Endodermal cell (in vitro differentiated cells): Measurements from ENCODE around the gene VAV2. TPM values are rescaled to one million over a fixed set of nuclear protein-coding genes. Genes with fewer than 3 reads are reported as not detected.
A peak's percentile ranks its signal among the peaks of the same experiment; 100 is the strongest.

Experiments used
- DNase-seq: peaks from one replicate; pipeline ENCODE4 v3.0.0-alpha.2; 2017
- H3K27ac ChIP-seq: 2 replicates; pipeline ENCODE4 v1.5.1; 2013; ENCODE audit warnings: mild to moderate bottlenecking, low read depth, low read length, moderate library complexity
- H3K27me3 ChIP-seq: 2 replicates; pipeline ENCODE4 v1.6.1; 2013; ENCODE audit warnings: mild to moderate bottlenecking, low read length, moderate library complexity; ENCODE audit not compliant: insufficient read depth, control insufficient read depth, poor library complexity, severe bottlenecking
- H3K36me3 ChIP-seq: 2 replicates; pipeline ENCODE4 v1.7.0; 2013; ENCODE audit warnings: mild to moderate bottlenecking, low read length, moderate library complexity; ENCODE audit not compliant: control insufficient read depth, insufficient read depth
- H3K4me1 ChIP-seq: one replicate; pipeline ENCODE4 v1.7.0; 2013; ENCODE audit warnings: low read length; ENCODE audit not compliant: control insufficient read depth, insufficient read depth
- H3K4me3 ChIP-seq: 2 replicates; pipeline ENCODE4 v1.5.1; 2013; ENCODE audit warnings: mild to moderate bottlenecking, low read length, moderate library complexity
- H3K9ac ChIP-seq: 2 replicates; pipeline ENCODE4 v1.6.1; 2013; ENCODE audit warnings: mild to moderate bottlenecking, low read length, moderate library complexity; ENCODE audit not compliant: poor library complexity, severe bottlenecking; ENCODE audit errors: extremely low read depth
- H3K9me3 ChIP-seq: 2 replicates; pipeline ENCODE4 v1.6.1; 2013; ENCODE audit warnings: mild to moderate bottlenecking, low read length, moderate library complexity; ENCODE audit not compliant: control insufficient read depth
- H3K27ac Mint-ChIP-seq: 2 replicates; pipeline ENCODE4 v1.8.0; 2020; ENCODE audit warnings: mixed read lengths
- H3K27me3 Mint-ChIP-seq: 2 replicates; pipeline ENCODE4 v1.8.0; 2021; ENCODE audit warnings: mild to moderate bottlenecking, mixed read lengths; ENCODE audit not compliant: insufficient read depth
- H3K36me3 Mint-ChIP-seq: 2 replicates; pipeline ENCODE4 v1.8.0; 2020; ENCODE audit warnings: low read depth, mixed read lengths
- H3K4me1 Mint-ChIP-seq: 2 replicates; pipeline ENCODE4 v1.8.0; 2020; ENCODE audit warnings: mixed read lengths
- H3K4me3 Mint-ChIP-seq: 2 replicates; pipeline ENCODE4 v1.8.0; 2020; ENCODE audit warnings: mild to moderate bottlenecking, moderate library complexity, mixed read lengths
- H3K9me3 Mint-ChIP-seq: 2 replicates; pipeline ENCODE4 v1.8.0; 2020; ENCODE audit warnings: mild to moderate bottlenecking, mixed read lengths
- WGBS, 2 experiments: methylation state at CpG; one replicate each; pipeline versions ENCODE4 v1.1.5 to v1.1.7; 2013; ENCODE audit warnings: missing lambda C conversion rate in 2 of 2, mixed read lengths in 1 of 2; ENCODE audit not compliant: insufficient coverage in 1 of 2, insufficient read length in 1 of 2; 5-methylcytosine and 5-hydroxymethylcytosine counted together
- total RNA-seq, 2 donors: library from RNA; stranded (reverse); fragmentation: NEBNext Ultra II Directional in 1 of 2; extraction: Animal tissue kit (Norgen Biotek cat#: 25700) in 1 of 2; gene quantifications; 2 replicates in 1 of 2; 3 replicates in 1 of 2; pipeline ENCODE4 v1.2.1, GENCODE V29; 2021
- TF ChIP-seq, protein P1 (sequence below): fragments of 200-600 bp; sonication (generic); conservative IDR thresholded peaks from 2 replicates; pipeline ENCODE4 v1.5.0; 2021; ENCODE audit warnings: antibody characterized with exemption, mild to moderate bottlenecking

The VAV2 gene
- total RNA-seq, 2 donors from 2014 or later = 29.8 to 35.9 TPM

GRCh38 chr9:133938086-133938485, 54.0 kb downstream of the VAV2 start:
- no peaks in the 10 kb centered on the region for H3K27me3 Mint-ChIP-seq
- H3K36me3 Mint-ChIP-seq = peaks cover 30% of the 10 kb centered on the region
- no peak overlapping the region for H3K27ac Mint-ChIP-seq

DNA sequence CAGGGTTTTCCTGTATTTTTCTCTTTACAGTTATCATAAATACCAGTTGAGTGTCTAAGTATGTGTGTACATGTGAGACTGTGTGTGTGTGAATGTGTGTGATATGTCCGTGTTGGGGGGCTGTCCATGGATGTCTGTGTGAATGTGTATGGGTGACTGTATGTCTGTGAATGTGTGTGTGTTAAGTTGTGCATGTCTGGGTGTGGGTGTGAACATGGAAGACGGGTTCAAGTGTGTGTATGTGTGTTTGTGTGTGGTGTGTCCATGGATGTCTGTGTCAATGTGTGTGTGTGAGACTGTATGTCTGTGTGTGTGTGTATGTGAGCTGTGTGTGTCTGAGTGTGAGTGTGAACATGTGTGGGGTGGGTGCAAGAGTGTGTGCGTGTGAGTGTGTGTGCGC, 55.0 kb downstream of the VAV2 start:
- Histone ChIP-seq H3K27ac (no peak overlapping the region), H3K27me3 (no peaks in the 10 kb centered on the region), H3K4me1 (no peaks in the 10 kb centered on the region), H3K36me3 (no peaks in the 10 kb centered on the region), H3K9me3 (no peaks in the 10 kb centered on the region), H3K9ac (no peak overlapping the region), H3K4me3 (no peak overlapping the region)
- Mint-ChIP-seq H3K36me3 (peaks cover 31% of the 10 kb centered on the region), H3K4me3 (no peak overlapping the region), H3K27me3 (no peaks in the 10 kb centered on the region), H3K27ac (no peak overlapping the region), H3K9me3 (no peaks in the 10 kb centered on the region), H3K4me1 (peaks cover 6% of the 10 kb centered on the region)
- TF ChIP-seq, protein P1, sequence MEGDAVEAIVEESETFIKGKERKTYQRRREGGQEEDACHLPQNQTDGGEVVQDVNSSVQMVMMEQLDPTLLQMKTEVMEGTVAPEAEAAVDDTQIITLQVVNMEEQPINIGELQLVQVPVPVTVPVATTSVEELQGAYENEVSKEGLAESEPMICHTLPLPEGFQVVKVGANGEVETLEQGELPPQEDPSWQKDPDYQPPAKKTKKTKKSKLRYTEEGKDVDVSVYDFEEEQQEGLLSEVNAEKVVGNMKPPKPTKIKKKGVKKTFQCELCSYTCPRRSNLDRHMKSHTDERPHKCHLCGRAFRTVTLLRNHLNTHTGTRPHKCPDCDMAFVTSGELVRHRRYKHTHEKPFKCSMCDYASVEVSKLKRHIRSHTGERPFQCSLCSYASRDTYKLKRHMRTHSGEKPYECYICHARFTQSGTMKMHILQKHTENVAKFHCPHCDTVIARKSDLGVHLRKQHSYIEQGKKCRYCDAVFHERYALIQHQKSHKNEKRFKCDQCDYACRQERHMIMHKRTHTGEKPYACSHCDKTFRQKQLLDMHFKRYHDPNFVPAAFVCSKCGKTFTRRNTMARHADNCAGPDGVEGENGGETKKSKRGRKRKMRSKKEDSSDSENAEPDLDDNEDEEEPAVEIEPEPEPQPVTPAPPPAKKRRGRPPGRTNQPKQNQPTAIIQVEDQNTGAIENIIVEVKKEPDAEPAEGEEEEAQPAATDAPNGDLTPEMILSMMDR = no peak
- DNase-seq = no peak
- WGBS, 2 experiments = 67 to 100% methylated on average over 1 to 3 of the region's 4 CpGs

More at GRCh38 chr9:133938086-133938485, 54.0 kb downstream of the VAV2 start:
- H3K4me1 Mint-ChIP-seq = peaks cover 6% of the 10 kb centered on the region
- 93 to 97% methylated on average over 8 to 10 of the region's 10 CpGs for whole genome bisulfite sequencing, 2 experiments
- H3K4me1 ChIP-seq = no peaks in the 10 kb centered on the region
- no peak overlapping the region for H3K4me3 ChIP-seq
- no peak overlapping the region for H3K9ac ChIP-seq
- no peaks in the 10 kb centered on the region for H3K27me3 ChIP-seq
- no peak overlapping the region for H3K27ac ChIP-seq
- no peak for DNase-seq
- H3K36me3 ChIP-seq = no peaks in the 10 kb centered on the region
- H3K4me3 Mint-ChIP-seq = no peak overlapping the region
- no peaks in the 10 kb centered on the region for H3K9me3 Mint-ChIP-seq
- no peaks in the 10 kb centered on the region for H3K9me3 ChIP-seq
- TF ChIP-seq, protein P1 = no peak

GRCh38 chr9:133935328-133936005, 56.7 kb downstream of the VAV2 start:
- Histone ChIP-seq H3K36me3 (no peaks in the 10 kb centered on the region), H3K4me3 (no peak overlapping the region), H3K9ac (no peak overlapping the region), H3K27ac (peak overlapping the region; percentile 60), H3K4me1 (no peaks in the 10 kb centered on the region), H3K27me3 (no peaks in the 10 kb centered on the region), H3K9me3 (no peaks in the 10 kb centered on the region)
- no peak for DNase-seq
- Mint-ChIP-seq H3K4me1 (peaks cover 4% of the 10 kb centered on the region), H3K9me3 (no peaks in the 10 kb centered on the region), H3K27ac (peak overlapping the region; percentile 64), H3K36me3 (peaks cover 27% of the 10 kb centered on the region), H3K27me3 (no peaks in the 10 kb centered on the region), H3K4me3 (no peak overlapping the region)
- WGBS, 2 experiments = 87 to 92% methylated on average over 12 to 27 of the region's 27 CpGs
- TF ChIP-seq, protein P1 = no peak
